Esophagus squamous epithelium (tissue), 5 donors: ENCODE measurements around the gene DAPK1. TPM values are rescaled to one million over a fixed set of nuclear protein-coding genes. Genes with fewer than 3 reads are reported as not detected.
A peak's percentile ranks its signal among the peaks of the same experiment; 100 is the strongest.

ENCODE experiments used
- DNase-seq: peaks from one replicate; lab custom pipeline; 2025; lab: John Stamatoyannopoulos, UW
- H3K27ac ChIP-seq, 4 donors: fragments of 200-600 bp; sonication (generic); one replicate each; pipeline ENCODE4 v1.5.1; 2016 to 2019; ENCODE audit warnings: mild to moderate bottlenecking in 1 of 4
- H3K27me3 ChIP-seq, 4 donors: fragments of 200-600 bp; sonication (generic); 1 replicate in 3 of 4; 2 replicates in 1 of 4; pipeline versions ENCODE4 v1.5.1 to v1.6.0; 2017 to 2021; ENCODE audit warnings: antibody characterized with exemption in 1 of 4
- H3K36me3 ChIP-seq, 3 donors: fragments of 200-600 bp; sonication (generic); one replicate each; pipeline ENCODE4 v1.5.1; 2016 to 2019
- H3K4me1 ChIP-seq, 3 donors: fragments of 200-600 bp; sonication (generic); one replicate each; pipeline ENCODE4 v1.5.1; 2017 to 2019
- H3K4me3 ChIP-seq, 4 donors: fragments of 200-600 bp; sonication (generic); 1 replicate in 3 of 4; 2 replicates in 1 of 4; pipeline ENCODE4 v1.5.1; 2016 to 2019; ENCODE audit warnings: mild to moderate bottlenecking in 2 of 4, moderate library complexity in 1 of 4
- H3K9me3 ChIP-seq, 3 donors: fragments of 200-600 bp; sonication (generic); one replicate each; pipeline ENCODE4 v1.5.1; 2016 to 2019
- CTCF ChIP-seq, 6 experiments: fragments of 450-650 bp in 4 of 6; fragments of 200-600 bp in 2 of 6; sonication (generic) in 2 of 6; IDR thresholded peaks; one replicate each; pipeline ENCODE4 v1.5.1; 2016 to 2019; ENCODE audit warnings: antibody characterized with exemption in 6 of 6, mild to moderate bottlenecking in 4 of 6, moderate library complexity in 4 of 6
- POLR2A ChIP-seq, 4 donors: fragments of 450-650 bp; IDR thresholded peaks; one replicate each; pipeline ENCODE4 v1.6.1; 2017; ENCODE audit warnings: antibody characterized with exemption in 4 of 4, mild to moderate bottlenecking in 4 of 4, moderate library complexity in 3 of 4
- WGBS, 2 donors: methylation state at CpG; one replicate each; pipeline ENCODE4 v1.1.5; 2018; 5-methylcytosine and 5-hydroxymethylcytosine counted together
- intact Hi-C: fragments of 100-400 bp; cut with DNase I; formaldehyde crosslinking; loops from one replicate; pipeline ENCODE4 v1.15.0; 2022
- total RNA-seq, 4 donors: library from RNA; depleted of rRNA; stranded (reverse); fragments of >200 nt; gene quantifications; one replicate each; pipeline ENCODE4 v1.1.0, GENCODE V29; 2016
- donor health status: DM: yes; HTN: yes; CAD: no.

DAPK1 gene
- total RNA-seq, 4 donors from 2014 or later: 2.2 to 14.5 (median 5.5) TPM

GRCh38 chr9:87524061-87524460 is 26.4 kb downstream of the DAPK1 start:
- H3K27ac ChIP-seq: no peak overlapping the region
- intact Hi-C loops: no loop called here
- H3K36me3 ChIP-seq: no peaks in the 10 kb centered on the region
- H3K27me3 ChIP-seq: no peaks in the 10 kb centered on the region
- peaks cover 6 to 10% (median 7%) of the 10 kb centered on the region in 3 donors for H3K4me1 ChIP-seq
- H3K9me3 ChIP-seq: no peaks in the 10 kb centered on the region
- no peak for DNase-seq
- WGBS, 2 donors: 89 to 100% methylated on average over 1 to 2 of the region's 5 CpGs
- H3K4me3 ChIP-seq: no peak overlapping the region
- TF ChIP-seq CTCF (IDR thresholded peaks at IDR 0.05): no peak

- Histone ChIP-seq H3K4me1 (peaks cover 0 to 9% (median 0%) of the 10 kb centered on the region in 3 donors), H3K9me3 (no peaks in the 10 kb centered on the region), H3K27me3 (no peaks in the 10 kb centered on the region), H3K4me3 (no peak overlapping the region), H3K27ac (no peak overlapping the region), H3K36me3 (no peaks in the 10 kb centered on the region)
- no peak for TF ChIP-seq CTCF (IDR thresholded peaks at IDR 0.05)
- TF ChIP-seq POLR2A (IDR thresholded peaks at IDR 0.05): no peak
- WGBS, 2 donors: 79 to 84% methylated on average over 9 of the region's 9 CpGs
- no peak for DNase-seq
- intact Hi-C loops: no loop called here
These were observed 28.1 kb downstream of the DAPK1 start for GRCh38 chr9:87525546-87526303.

DNA sequence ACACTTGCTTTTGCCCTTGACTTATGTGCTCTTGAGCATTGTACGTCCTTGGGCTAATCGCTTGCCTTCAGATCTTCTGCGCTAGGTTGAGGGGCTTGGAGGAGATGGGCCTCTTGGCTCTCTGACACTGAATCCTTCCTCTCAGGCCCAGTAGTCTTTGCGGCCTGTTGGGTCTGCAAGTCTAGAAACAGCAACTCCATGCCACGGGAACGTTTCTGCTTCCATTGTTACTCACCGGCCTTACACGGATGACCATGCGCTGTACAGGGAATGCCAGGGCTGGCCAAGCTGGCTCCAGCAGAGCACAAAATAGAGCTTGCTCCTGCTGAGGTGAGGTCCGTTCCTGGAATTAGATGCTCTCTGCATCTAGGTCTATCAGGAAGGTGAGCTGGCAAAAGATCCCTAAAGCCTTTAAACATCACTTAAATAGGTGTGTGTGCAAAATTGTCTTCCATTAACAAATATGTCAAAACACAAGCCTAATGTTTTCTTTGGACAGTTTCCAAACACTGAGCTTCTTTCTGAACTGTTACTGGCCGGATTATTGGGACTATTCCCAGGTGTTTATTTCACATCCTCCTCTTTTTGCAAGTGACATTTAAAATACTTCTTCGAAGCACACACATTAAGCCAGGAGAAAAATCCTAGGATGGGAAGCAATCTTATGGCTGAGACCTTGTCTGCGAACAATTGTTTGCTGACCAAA is 29.7 kb downstream of the DAPK1 start:
- TF ChIP-seq POLR2A (IDR thresholded peaks at IDR 0.05) (no peak), CTCF (IDR thresholded peaks at IDR 0.05) (no peak)
- no peak for DNase-seq
- intact Hi-C loops: no loop called here
- Histone ChIP-seq H3K36me3 (no peaks in the 10 kb centered on the region), H3K4me1 (peaks cover 0 to 25% (median 0%) of the 10 kb centered on the region in 3 donors), H3K27me3 (no peaks in the 10 kb centered on the region), H3K27ac (no peak overlapping the region), H3K9me3 (no peaks in the 10 kb centered on the region), H3K4me3 (no peak overlapping the region)
- 71 to 83% methylated on average over 6 to 9 of the region's 13 CpGs for WGBS, 2 donors

DNA sequence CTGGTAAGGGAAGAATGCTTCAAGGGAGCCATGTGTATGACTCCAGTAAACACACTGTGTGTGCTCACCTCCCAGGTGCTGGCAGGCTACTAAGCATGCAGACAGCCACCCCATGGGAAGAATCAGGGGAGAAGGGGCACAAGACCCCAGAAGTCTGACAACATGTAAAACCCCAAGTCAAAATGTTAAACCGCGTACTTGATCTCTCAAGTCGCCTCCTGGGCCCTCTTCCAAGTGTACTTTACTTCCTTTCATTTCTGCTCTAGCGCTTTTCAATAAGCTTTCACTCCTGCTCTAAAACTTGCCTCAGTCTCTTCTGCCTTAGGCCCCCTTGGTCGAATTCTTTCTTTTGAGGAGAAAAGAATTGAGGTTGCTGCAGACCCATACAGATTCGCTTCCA is 31.3 kb downstream of the DAPK1 start:
- Histone ChIP-seq H3K36me3 (no peaks in the 10 kb centered on the region), H3K4me1 (peaks cover 0 to 27% (median 0%) of the 10 kb centered on the region in 3 donors), H3K27me3 (no peaks in the 10 kb centered on the region), H3K4me3 (no peak overlapping the region), H3K9me3 (no peaks in the 10 kb centered on the region), H3K27ac (no peak overlapping the region)
- WGBS, 2 donors: 52 to 69% methylated on average over 6 of the region's 6 CpGs
- no peak for TF ChIP-seq CTCF (IDR thresholded peaks at IDR 0.05)
- no peak for TF ChIP-seq POLR2A (IDR thresholded peaks at IDR 0.05)
- intact Hi-C loops: no loop called here
- DNase-seq: no peak

DNA sequence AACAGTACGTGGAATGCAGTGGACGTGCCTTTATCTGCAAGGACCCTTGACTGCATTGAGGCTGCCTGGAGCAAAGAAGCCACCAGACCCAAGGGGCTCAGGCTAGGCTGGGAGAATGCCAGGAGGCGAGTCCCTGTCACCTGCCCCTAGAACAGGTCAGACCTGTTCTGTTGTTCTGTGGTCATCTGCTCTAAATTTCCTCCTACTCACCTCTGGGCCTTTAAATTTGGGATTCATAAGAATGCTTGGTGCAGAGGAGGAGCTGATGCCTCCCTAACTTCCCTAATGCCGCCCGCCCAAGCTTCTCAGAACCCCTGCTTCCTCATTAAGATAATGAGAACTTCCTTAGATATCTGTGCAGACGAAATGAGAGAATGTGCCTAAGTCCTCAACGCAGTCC is 32.0 kb downstream of the DAPK1 start:
- TF ChIP-seq POLR2A (IDR thresholded peaks at IDR 0.05) (no peak), CTCF (IDR thresholded peaks at IDR 0.05) (no peak)
- Histone ChIP-seq H3K27ac (peak overlapping the region in 1 of 4 donors; percentile 1), H3K9me3 (no peaks in the 10 kb centered on the region), H3K4me3 (no peak overlapping the region), H3K27me3 (no peaks in the 10 kb centered on the region), H3K36me3 (no peaks in the 10 kb centered on the region), H3K4me1 (peaks cover 0 to 27% (median 0%) of the 10 kb centered on the region in 3 donors)
- intact Hi-C loops: no loop called here
- 62 to 77% methylated on average over 7 of the region's 7 CpGs for WGBS, 2 donors
- DNase-seq: no peak
